Neutrophil (primary cell): ENCODE measurements around the gene ZBTB9.

ENCODE experiments used
- H3K27ac ChIP-seq: fragments of 200-600 bp; sonication (generic); 2 replicates; pipeline ENCODE4 v1.5.1; 2016; ENCODE audit warnings: mild to moderate bottlenecking, moderate library complexity
- H3K27me3 ChIP-seq: fragments of 200-600 bp; sonication (generic); 2 replicates; pipeline ENCODE4 v1.6.0; 2016; ENCODE audit warnings: mild to moderate bottlenecking
- H3K36me3 ChIP-seq: fragments of 200-600 bp; sonication (generic); 2 replicates; pipeline ENCODE4 v1.5.1; 2017
- H3K4me1 ChIP-seq, 2 experiments: fragments of 200-600 bp in 1 of 2; sonication (generic) in 1 of 2; 1 replicate in 1 of 2; 2 replicates in 1 of 2; pipeline versions ENCODE4 v1.5.1 to v1.6.1; 2013 to 2016; ENCODE audit warnings: low read depth in 1 of 2, low read length in 1 of 2, mild to moderate bottlenecking in 1 of 2, moderate library complexity in 1 of 2; ENCODE audit not compliant: control insufficient read depth in 1 of 2, insufficient read depth in 1 of 2
- H3K4me3 ChIP-seq, 2 experiments: fragments of 200-600 bp in 1 of 2; sonication (generic) in 1 of 2; 1 replicate in 1 of 2; 2 replicates in 1 of 2; pipeline ENCODE4 v1.5.1; 2013 to 2016; ENCODE audit warnings: low read depth in 1 of 2, low read length in 1 of 2, mild to moderate bottlenecking in 1 of 2, moderate library complexity in 1 of 2
- H3K9me3 ChIP-seq: fragments of 200-600 bp; sonication (generic); 2 replicates; pipeline ENCODE4 v1.5.1; 2016
- TF ChIP-seq, protein P1 (sequence below): fragments of 200-600 bp; sonication (generic); IDR thresholded peaks from 2 replicates; pipeline ENCODE4 v1.5.1; 2016; ENCODE audit warnings: antibody characterized with exemption

ZBTB9 gene

GRCh38 chr6:33433544-33434191, 20.7 kb upstream of the ZBTB9 start:
- no peak overlapping the region for H3K4me3 ChIP-seq
- TF ChIP-seq, protein P1, sequence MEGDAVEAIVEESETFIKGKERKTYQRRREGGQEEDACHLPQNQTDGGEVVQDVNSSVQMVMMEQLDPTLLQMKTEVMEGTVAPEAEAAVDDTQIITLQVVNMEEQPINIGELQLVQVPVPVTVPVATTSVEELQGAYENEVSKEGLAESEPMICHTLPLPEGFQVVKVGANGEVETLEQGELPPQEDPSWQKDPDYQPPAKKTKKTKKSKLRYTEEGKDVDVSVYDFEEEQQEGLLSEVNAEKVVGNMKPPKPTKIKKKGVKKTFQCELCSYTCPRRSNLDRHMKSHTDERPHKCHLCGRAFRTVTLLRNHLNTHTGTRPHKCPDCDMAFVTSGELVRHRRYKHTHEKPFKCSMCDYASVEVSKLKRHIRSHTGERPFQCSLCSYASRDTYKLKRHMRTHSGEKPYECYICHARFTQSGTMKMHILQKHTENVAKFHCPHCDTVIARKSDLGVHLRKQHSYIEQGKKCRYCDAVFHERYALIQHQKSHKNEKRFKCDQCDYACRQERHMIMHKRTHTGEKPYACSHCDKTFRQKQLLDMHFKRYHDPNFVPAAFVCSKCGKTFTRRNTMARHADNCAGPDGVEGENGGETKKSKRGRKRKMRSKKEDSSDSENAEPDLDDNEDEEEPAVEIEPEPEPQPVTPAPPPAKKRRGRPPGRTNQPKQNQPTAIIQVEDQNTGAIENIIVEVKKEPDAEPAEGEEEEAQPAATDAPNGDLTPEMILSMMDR: no peak
- H3K9me3 ChIP-seq: no peaks in the 10 kb centered on the region
- no peaks in the 10 kb centered on the region for H3K36me3 ChIP-seq
- H3K27me3 ChIP-seq: peaks cover 41% of the 10 kb centered on the region
- no peak overlapping the region for H3K27ac ChIP-seq
- peaks cover 17 to 24% of the 10 kb centered on the region in 2 experiments for H3K4me1 ChIP-seq

DNA sequence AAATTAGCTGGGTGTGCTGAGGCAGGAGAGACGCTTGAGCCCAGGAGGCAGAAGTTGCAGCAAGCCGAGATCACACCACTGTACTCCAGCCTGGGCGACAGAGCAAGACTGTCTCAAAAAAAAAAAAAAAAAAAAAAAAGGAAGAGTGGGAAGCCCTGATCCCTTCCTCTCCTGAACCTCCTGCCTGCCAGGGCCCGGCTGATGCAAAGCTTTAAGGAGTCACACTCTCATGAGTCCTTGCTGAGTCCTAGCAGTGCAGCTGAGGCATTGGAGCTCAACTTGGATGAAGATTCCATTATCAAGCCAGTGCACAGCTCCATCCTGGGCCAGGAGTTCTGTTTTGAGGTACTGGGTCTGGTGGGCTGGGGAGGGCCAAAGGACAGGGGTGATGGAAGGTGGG, 19.4 kb upstream of the ZBTB9 start:
- TF ChIP-seq, protein P1: no peak
- Histone ChIP-seq H3K36me3 (no peaks in the 10 kb centered on the region), H3K4me1 (peaks cover 17 to 23% of the 10 kb centered on the region in 2 experiments)

DNA sequence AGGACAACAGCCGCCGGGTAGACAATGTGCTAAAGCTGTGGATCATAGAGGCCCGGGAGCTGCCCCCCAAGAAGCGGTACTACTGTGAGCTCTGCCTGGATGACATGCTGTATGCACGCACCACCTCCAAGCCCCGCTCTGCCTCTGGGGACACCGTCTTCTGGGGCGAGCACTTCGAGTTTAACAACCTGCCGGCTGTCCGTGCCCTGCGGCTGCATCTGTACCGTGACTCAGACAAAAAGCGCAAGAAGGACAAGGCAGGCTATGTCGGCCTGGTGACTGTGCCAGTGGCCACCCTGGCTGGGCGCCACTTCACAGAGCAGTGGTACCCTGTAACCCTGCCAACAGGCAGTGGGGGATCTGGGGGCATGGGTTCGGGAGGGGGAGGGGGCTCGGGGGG, 16.7 kb upstream of the ZBTB9 start:
- no peak overlapping the region for H3K4me3 ChIP-seq
- H3K27me3 ChIP-seq: peaks cover 14% of the 10 kb centered on the region
- TF ChIP-seq, protein P1: no peak
- H3K9me3 ChIP-seq: no peaks in the 10 kb centered on the region
- H3K36me3 ChIP-seq: no peaks in the 10 kb centered on the region
- no peak overlapping the region for H3K27ac ChIP-seq
- H3K4me1 ChIP-seq: peaks cover 0 to under 1% of the 10 kb centered on the region in 2 experiments

More for the DNA sequence above, 19.4 kb upstream of the ZBTB9 start:
- Histone ChIP-seq H3K27ac (no peak overlapping the region), H3K9me3 (no peaks in the 10 kb centered on the region), H3K27me3 (peaks cover 34% of the 10 kb centered on the region), H3K4me3 (no peak overlapping the region)

DNA sequence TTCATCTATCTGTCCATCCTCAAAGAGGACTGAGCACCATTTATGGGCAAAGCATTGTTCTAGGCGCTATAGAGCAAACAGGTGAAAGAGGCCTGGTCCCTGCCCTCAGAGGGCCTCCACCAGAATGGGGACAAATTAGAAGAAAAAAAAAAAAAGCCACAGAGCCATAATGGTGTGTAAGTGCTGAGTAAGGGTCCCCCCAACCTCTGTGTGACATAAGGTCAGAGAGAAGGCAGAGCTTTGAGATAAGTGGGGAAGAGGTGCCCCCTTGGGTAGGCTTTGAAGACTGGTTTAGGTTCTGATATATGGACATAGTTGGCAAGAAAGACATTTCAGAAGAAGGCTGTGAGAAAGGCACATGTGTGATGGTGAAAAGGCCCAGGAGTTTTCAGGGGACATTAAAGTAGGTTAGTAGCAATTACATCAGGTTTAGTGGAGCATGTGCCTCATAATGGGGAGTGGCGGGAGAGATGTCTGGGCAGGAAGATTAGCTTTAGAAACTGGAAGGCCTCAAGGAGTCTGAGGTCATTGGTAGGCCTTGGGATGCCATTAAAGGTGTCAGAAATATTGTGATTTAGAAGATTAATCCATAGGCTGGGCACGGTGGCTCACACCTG, 15.3 kb upstream of the ZBTB9 start:
- Histone ChIP-seq H3K4me1 (peaks cover 3 to 6% of the 10 kb centered on the region in 2 experiments), H3K36me3 (no peaks in the 10 kb centered on the region), H3K4me3 (no peak overlapping the region), H3K27me3 (no peaks in the 10 kb centered on the region), H3K9me3 (no peaks in the 10 kb centered on the region), H3K27ac (no peak overlapping the region)
- TF ChIP-seq, protein P1: no peak

DNA sequence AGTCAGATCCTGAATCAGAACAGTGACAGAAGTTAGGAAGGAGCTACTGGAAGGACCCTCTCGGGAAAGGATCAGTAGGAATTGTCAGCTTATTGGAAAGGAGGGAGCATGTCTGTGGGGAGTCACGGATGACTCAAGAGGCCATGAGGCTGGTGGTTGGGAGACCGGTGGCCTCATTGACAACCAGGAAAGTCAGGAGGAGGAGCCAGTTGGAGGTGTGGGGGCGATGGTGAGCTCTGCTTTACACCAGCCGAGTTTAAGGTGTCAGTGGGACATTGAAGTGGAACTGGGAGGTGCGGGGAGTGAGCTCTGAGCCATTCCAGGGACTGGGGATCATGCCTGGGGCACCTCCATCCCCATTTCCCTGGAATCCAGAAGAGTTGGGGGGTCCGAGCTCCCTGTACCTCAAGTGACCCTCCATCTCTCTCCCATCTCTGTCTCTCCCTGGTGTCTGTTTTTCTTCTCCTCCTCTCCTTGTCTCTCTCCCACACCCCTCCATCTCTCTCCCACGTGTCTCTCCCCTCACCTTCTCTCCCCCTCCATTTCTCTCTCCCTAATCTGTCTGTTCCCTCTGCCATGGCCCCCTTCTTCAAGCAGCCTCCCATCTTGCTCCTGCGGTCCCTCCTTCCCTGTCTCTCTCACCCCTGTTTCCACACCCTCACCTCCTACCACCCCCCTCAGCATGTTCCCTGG, 14.3 kb upstream of the ZBTB9 start:
- Histone ChIP-seq H3K4me3 (no peak overlapping the region), H3K36me3 (no peaks in the 10 kb centered on the region), H3K27me3 (no peaks in the 10 kb centered on the region), H3K27ac (no peak overlapping the region), H3K9me3 (no peaks in the 10 kb centered on the region), H3K4me1 (peaks cover 13 to 16% of the 10 kb centered on the region in 2 experiments)
- TF ChIP-seq, protein P1: no peak
